Neural cell (in vitro differentiated cells): ENCODE measurements around the gene SETD2.

ENCODE experiments used
- EZH2 ChIP-seq: fragments of 200-600, 300-800 bp; shearing (Covaris generic), sonication (generic); IDR thresholded peaks from 2 replicates; pipeline ENCODE4 v1.6.1; 2014; ENCODE audit warnings: antibody characterized with exemption, low read length, borderline replicate concordance, mild to moderate bottlenecking; ENCODE audit not compliant: insufficient read depth, poor library complexity, severe bottlenecking
- POLR2AphosphoS5 ChIP-seq: IDR thresholded peaks from 2 replicates; pipeline ENCODE4 v1.6.1; 2012
- RAD21 ChIP-seq: fragments of 450-650 bp; conservative IDR thresholded peaks from 2 replicates; pipeline ENCODE4 v1.6.1; 2014; ENCODE audit warnings: antibody characterized with exemption, mild to moderate bottlenecking, moderate library complexity
- TF ChIP-seq, protein P1 (sequence below): fragments of 450-650 bp; IDR thresholded peaks from 2 replicates; pipeline ENCODE4 v1.5.1; 2014; ENCODE audit warnings: antibody characterized with exemption, mild to moderate bottlenecking, moderate library complexity; ENCODE audit not compliant: poor library complexity, severe bottlenecking
- TF ChIP-seq, protein P2 (sequence below): IDR thresholded peaks from 2 replicates; pipeline ENCODE4 v1.6.1; 2012; ENCODE audit warnings: borderline replicate concordance

DNA sequence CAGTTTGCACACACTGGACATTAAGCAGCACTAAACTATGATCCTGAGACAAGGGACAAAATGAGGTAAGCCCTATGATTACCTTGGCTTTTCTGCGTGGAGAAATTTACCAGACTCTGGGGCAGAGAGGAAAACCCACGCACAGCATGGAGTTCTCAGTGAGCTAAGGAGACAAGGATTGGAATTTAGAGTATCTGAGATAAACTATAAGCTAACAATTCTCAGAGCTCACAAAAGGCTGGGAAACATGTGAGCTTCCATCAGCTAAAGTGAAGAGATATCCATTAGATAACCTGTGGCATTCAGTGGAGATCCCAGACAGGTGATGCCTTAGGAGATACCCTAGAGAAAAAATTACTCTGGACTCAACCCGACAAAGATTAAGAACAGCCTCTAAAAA is 135.8 kb downstream of the SETD2 start:
- TF ChIP-seq, protein P1, sequence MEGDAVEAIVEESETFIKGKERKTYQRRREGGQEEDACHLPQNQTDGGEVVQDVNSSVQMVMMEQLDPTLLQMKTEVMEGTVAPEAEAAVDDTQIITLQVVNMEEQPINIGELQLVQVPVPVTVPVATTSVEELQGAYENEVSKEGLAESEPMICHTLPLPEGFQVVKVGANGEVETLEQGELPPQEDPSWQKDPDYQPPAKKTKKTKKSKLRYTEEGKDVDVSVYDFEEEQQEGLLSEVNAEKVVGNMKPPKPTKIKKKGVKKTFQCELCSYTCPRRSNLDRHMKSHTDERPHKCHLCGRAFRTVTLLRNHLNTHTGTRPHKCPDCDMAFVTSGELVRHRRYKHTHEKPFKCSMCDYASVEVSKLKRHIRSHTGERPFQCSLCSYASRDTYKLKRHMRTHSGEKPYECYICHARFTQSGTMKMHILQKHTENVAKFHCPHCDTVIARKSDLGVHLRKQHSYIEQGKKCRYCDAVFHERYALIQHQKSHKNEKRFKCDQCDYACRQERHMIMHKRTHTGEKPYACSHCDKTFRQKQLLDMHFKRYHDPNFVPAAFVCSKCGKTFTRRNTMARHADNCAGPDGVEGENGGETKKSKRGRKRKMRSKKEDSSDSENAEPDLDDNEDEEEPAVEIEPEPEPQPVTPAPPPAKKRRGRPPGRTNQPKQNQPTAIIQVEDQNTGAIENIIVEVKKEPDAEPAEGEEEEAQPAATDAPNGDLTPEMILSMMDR = no peak
- TF ChIP-seq RAD21 (no peak), EZH2 (no peak), POLR2AphosphoS5 (no peak)
- TF ChIP-seq, protein P2, sequence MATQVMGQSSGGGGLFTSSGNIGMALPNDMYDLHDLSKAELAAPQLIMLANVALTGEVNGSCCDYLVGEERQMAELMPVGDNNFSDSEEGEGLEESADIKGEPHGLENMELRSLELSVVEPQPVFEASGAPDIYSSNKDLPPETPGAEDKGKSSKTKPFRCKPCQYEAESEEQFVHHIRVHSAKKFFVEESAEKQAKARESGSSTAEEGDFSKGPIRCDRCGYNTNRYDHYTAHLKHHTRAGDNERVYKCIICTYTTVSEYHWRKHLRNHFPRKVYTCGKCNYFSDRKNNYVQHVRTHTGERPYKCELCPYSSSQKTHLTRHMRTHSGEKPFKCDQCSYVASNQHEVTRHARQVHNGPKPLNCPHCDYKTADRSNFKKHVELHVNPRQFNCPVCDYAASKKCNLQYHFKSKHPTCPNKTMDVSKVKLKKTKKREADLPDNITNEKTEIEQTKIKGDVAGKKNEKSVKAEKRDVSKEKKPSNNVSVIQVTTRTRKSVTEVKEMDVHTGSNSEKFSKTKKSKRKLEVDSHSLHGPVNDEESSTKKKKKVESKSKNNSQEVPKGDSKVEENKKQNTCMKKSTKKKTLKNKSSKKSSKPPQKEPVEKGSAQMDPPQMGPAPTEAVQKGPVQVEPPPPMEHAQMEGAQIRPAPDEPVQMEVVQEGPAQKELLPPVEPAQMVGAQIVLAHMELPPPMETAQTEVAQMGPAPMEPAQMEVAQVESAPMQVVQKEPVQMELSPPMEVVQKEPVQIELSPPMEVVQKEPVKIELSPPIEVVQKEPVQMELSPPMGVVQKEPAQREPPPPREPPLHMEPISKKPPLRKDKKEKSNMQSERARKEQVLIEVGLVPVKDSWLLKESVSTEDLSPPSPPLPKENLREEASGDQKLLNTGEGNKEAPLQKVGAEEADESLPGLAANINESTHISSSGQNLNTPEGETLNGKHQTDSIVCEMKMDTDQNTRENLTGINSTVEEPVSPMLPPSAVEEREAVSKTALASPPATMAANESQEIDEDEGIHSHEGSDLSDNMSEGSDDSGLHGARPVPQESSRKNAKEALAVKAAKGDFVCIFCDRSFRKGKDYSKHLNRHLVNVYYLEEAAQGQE = no peak
